Measurements from ENCODE around the gene HDC. TPM values are rescaled to one million over a fixed set of nuclear protein-coding genes. Genes with fewer than 3 reads are reported as not detected.

The HDC gene
- total RNA-seq, 3 donors from 2014 or later (not counting 1 experiment from before 2014, with no cell fraction given) = 0.14 to 494 (median 9.5) TPM

GRCh38 chr15:50256188-50257041 lies 9.1 kb downstream of the HDC start:
- Mint-ChIP-seq H3K27ac (no peak overlapping the region), H3K4me1 (peaks cover 21 to 24% of the 10 kb centered on the region in 2 donors), H3K27me3 (ENCODE audit: low read depth in 2 of 2) (no peaks in the 10 kb centered on the region), H3K4me3 (no peak overlapping the region), H3K9me3 (no peaks in the 10 kb centered on the region), H3K36me3 (no peaks in the 10 kb centered on the region)
- intact Hi-C loops (cut with micrococcal nuclease) = no loop called here
- ATAC-seq = no peak
- DNase-seq = no peak
- Histone ChIP-seq H3K36me3 (ENCODE audit: control insufficient read depth, insufficient read depth, low read length) (no peaks in the 10 kb centered on the region), H3K4me3 (ENCODE audit: low read length) (no peak overlapping the region), H3K27me3 (ENCODE audit: control insufficient read depth, insufficient read depth, low read length) (no peaks in the 10 kb centered on the region), H3K27ac (ENCODE audit: low read length) (no peak overlapping the region), H3K9me3 (ENCODE audit: control insufficient read depth, insufficient read depth, low read length) (no peaks in the 10 kb centered on the region), H3K4me1 (ENCODE audit: control insufficient read depth, insufficient read depth, low read length) (peaks cover 25% of the 10 kb centered on the region)
- WGBS (ENCODE audit: insufficient coverage) = 77% methylated on average over 5 of the region's 5 CpGs
- TF ChIP-seq CTCF (IDR thresholded peaks at IDR 0.05) = no peak

GRCh38 chr15:50252556-50252955 lies 13.0 kb downstream of the HDC start:
- DNase-seq = no peak
- H3K36me3 Mint-ChIP-seq = no peaks in the 10 kb centered on the region
- Histone ChIP-seq H3K4me3 (ENCODE audit: low read length) (no peak overlapping the region), H3K36me3 (ENCODE audit: control insufficient read depth, insufficient read depth, low read length) (no peaks in the 10 kb centered on the region), H3K4me1 (ENCODE audit: control insufficient read depth, insufficient read depth, low read length) (peaks cover 14% of the 10 kb centered on the region), H3K9me3 (ENCODE audit: control insufficient read depth, insufficient read depth, low read length) (no peaks in the 10 kb centered on the region), H3K27ac (ENCODE audit: low read length) (no peak overlapping the region), H3K27me3 (ENCODE audit: control insufficient read depth, insufficient read depth, low read length) (no peaks in the 10 kb centered on the region)
- H3K27ac Mint-ChIP-seq = no peak overlapping the region
- no peak for ATAC-seq
- H3K4me1 Mint-ChIP-seq = peaks cover 14 to 16% of the 10 kb centered on the region in 2 donors
- H3K4me3 Mint-ChIP-seq = no peak overlapping the region
- H3K9me3 Mint-ChIP-seq = no peaks in the 10 kb centered on the region
- no peaks in the 10 kb centered on the region for H3K27me3 Mint-ChIP-seq (ENCODE audit: low read depth in 2 of 2)
- intact Hi-C loops (cut with micrococcal nuclease) = no loop called here
- WGBS (ENCODE audit: insufficient coverage) = 97% methylated on average over 11 of the region's 11 CpGs
- no peak for TF ChIP-seq CTCF (IDR thresholded peaks at IDR 0.05)

GRCh38 chr15:50251638-50252182 lies 13.8 kb downstream of the HDC start:
- no peak overlapping the region for H3K27ac Mint-ChIP-seq

More at GRCh38 chr15:50251638-50252182, 13.8 kb downstream of the HDC start:
- no peaks in the 10 kb centered on the region for H3K36me3 Mint-ChIP-seq
- no peaks in the 10 kb centered on the region for H3K27me3 ChIP-seq (ENCODE audit: control insufficient read depth, insufficient read depth, low read length)
- no peaks in the 10 kb centered on the region for H3K9me3 ChIP-seq (ENCODE audit: control insufficient read depth, insufficient read depth, low read length)
- no peak for ATAC-seq
- TF ChIP-seq CTCF (IDR thresholded peaks at IDR 0.05) = no peak
- intact Hi-C loops (cut with micrococcal nuclease) = no loop called here
- peaks cover 17% of the 10 kb centered on the region for H3K4me1 ChIP-seq (ENCODE audit: control insufficient read depth, insufficient read depth, low read length)
- no peaks in the 10 kb centered on the region for H3K36me3 ChIP-seq (ENCODE audit: control insufficient read depth, insufficient read depth, low read length)
- peaks cover 16 to 18% of the 10 kb centered on the region in 2 donors for H3K4me1 Mint-ChIP-seq
- H3K4me3 ChIP-seq (ENCODE audit: low read length) = no peak overlapping the region
- no peak overlapping the region for H3K4me3 Mint-ChIP-seq
- WGBS (ENCODE audit: insufficient coverage) = 93% methylated on average over 11 of the region's 11 CpGs
- H3K27me3 Mint-ChIP-seq (ENCODE audit: low read depth in 2 of 2) = no peaks in the 10 kb centered on the region
- no peak overlapping the region for H3K27ac ChIP-seq (ENCODE audit: low read length)
- no peaks in the 10 kb centered on the region for H3K9me3 Mint-ChIP-seq
- DNase-seq = no peak

All from natural killer cell (primary cell).